HUES6 (cell line): ENCODE results near the gene PDZRN3.

Experiments used
- H3K27ac ChIP-seq: 2 replicates; pipeline ENCODE4 v1.7.0; 2013; ENCODE audit warnings: low read depth, mild to moderate bottlenecking, low read length, inconsistent platforms
- H3K27me3 ChIP-seq: 2 replicates; pipeline ENCODE4 v1.6.1; 2013; ENCODE audit warnings: low read length; ENCODE audit not compliant: control insufficient read depth, insufficient read depth
- H3K36me3 ChIP-seq: 2 replicates; pipeline ENCODE4 v1.6.1; 2013; ENCODE audit warnings: low read length; ENCODE audit not compliant: control insufficient read depth, insufficient read depth
- H3K4me1 ChIP-seq: 2 replicates; pipeline ENCODE4 v1.6.1; 2013; ENCODE audit warnings: low read length; ENCODE audit not compliant: control insufficient read depth, insufficient read depth
- H3K4me3 ChIP-seq: 2 replicates; pipeline ENCODE4 v1.5.1; 2013; ENCODE audit warnings: low read depth, low read length
- H3K9ac ChIP-seq: one replicate; pipeline ENCODE4 v1.6.1; 2013; ENCODE audit warnings: mild to moderate bottlenecking, low read length
- H3K9me3 ChIP-seq: 2 replicates; pipeline ENCODE4 v1.6.1; 2013; ENCODE audit warnings: low read depth, low read length; ENCODE audit not compliant: control insufficient read depth, insufficient read depth

The PDZRN3 gene

DNA sequence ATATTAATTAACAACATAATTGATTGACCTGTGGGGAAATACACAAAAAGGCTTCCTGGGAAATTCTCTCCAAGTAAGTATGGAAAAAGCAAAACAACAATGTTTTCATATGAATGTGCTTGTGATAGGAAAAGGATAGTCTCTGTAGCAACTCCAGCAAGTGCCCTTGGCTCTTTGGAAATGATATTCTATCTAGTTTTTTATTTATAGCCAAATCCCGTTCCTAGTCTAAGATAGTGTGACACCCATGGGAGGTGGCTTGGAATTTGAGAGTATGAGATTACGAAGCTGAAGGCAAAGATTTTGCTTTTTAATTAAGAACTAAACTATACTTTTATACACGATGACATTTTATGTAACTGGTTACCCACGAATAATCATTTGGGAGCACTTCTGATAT is 119.9 kb downstream of the PDZRN3 start:
- Histone ChIP-seq H3K36me3 (no peaks in the 10 kb centered on the region), H3K4me1 (peaks cover 14% of the 10 kb centered on the region; the same call in 1 of the 2 replicates), H3K27me3 (no peaks in the 10 kb centered on the region), H3K4me3 (no peak overlapping the region), H3K9ac (no peak overlapping the region), H3K9me3 (no peaks in the 10 kb centered on the region), H3K27ac (no peak overlapping the region)

DNA sequence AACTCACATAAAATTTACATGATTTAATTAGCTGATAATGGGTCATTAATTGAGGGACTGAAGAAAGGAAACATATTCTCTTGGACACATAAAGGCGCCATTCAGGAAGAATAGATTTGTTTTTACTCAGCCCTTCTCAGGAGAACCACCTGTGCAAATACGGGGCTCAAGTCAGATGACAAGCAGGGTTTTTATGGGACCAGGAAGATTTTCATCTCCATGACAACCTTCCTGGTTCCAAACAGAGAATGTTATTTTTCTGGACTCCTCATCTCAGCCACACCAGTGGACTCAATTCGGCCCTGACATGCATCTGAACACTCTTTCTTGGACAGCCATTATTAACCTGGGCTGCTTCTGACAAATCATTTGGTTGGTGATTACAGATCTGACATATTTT is 120.5 kb downstream of the PDZRN3 start:
- H3K4me3 ChIP-seq = no peak overlapping the region
- no peaks in the 10 kb centered on the region for H3K27me3 ChIP-seq
- peaks cover 8% of the 10 kb centered on the region; the same call in 1 of the 2 replicates for H3K4me1 ChIP-seq
- no peaks in the 10 kb centered on the region for H3K9me3 ChIP-seq
- H3K27ac ChIP-seq = no peak overlapping the region
- no peak overlapping the region for H3K9ac ChIP-seq
- no peaks in the 10 kb centered on the region for H3K36me3 ChIP-seq

DNA sequence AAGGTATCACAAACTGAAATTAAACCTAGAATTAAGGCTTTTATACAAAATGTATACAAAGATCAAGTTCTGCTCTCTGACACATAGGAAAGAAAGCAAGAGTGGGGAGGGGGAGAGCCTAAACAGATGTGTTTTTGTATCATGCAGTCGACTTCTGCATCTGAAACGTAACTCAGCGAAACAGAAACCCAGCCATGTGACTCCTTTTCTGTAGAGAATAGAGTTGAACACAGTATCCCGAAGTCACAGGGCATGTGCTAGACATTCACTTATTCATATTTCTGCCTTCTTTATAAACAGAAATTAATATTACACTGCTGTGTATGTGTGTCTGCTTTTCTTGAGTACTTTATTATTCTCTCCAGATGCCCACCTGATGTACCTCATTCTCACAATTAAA is 121.0 kb downstream of the PDZRN3 start:
- H3K27me3 ChIP-seq = no peaks in the 10 kb centered on the region
- H3K27ac ChIP-seq = no peak overlapping the region
- no peak overlapping the region for H3K9ac ChIP-seq
- H3K4me3 ChIP-seq = no peak overlapping the region
- H3K4me1 ChIP-seq = peaks cover 3% of the 10 kb centered on the region; the same call in 1 of the 2 replicates
- no peaks in the 10 kb centered on the region for H3K36me3 ChIP-seq
- H3K9me3 ChIP-seq = no peaks in the 10 kb centered on the region

DNA sequence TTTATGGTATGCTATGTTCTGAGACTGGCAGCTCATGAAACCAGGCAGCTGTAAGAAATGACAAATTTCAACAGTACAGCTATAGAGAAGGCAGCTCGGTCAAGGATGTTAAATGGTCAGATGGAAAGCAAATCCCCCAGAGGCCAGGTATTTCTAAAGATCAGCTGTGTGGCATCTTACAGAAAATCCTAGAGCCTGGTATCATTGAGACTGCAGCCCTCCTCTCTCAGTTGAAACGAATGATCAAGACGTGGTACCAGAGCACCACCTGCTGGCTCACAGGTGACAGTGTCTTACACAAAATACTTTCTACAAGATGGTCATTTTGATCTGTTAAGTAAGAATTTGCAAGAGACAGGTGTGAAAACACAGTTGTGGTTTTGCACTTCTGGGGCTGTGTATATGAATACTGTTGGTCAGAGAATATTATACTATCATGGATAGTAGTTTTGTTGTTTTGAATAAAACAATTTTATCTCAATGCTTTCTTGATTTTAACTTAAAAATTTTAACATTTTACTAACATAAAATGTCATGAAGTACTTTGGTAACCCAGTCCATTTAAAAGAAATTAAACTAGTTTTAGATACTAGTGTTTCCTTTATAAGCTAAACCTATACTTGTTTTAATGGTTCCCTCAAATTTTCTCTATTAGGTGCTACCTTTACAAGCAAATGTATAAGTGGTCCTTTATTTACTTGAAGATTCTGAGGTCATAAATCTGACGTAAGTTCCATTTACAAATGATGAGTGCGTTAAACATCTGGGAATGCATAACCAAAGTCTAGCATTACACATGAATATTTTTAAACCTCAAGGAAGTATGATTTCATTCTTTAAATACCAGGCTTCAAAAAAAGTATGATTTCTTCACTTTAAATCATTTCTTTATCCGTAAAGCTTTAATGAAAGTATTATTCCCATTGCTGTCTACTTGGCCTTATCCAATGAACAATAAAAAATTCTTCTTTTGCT is 121.8 kb downstream of the PDZRN3 start:
- Histone ChIP-seq H3K27ac (no peak overlapping the region), H3K27me3 (no peaks in the 10 kb centered on the region), H3K4me3 (no peak overlapping the region)

DNA sequence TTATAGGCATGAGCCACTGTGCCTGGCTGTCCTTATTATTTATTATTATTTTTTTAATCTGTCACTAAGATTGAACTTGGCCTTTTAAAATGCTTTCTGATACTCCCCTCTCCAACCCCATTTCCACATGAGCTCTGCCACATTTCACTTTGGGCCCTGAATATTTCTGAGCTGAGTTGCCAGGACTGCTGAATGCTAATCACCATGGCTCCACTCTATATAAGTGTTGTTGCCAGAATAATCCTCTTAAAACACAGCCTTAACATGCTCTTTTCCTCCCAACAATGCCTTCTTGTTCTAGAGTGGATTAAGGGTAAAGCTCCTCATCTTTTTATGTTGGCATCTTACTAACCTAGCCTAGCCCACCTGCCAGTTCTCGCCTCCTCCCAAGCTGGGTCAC is 124.4 kb downstream of the PDZRN3 start:
- no peaks in the 10 kb centered on the region for H3K9me3 ChIP-seq
- H3K27me3 ChIP-seq = no peaks in the 10 kb centered on the region
- H3K36me3 ChIP-seq = no peaks in the 10 kb centered on the region
- H3K9ac ChIP-seq = no peak overlapping the region
- H3K4me3 ChIP-seq = no peak overlapping the region
- no peak overlapping the region for H3K27ac ChIP-seq
- peaks cover 13% of the 10 kb centered on the region; the same call in 1 of the 2 replicates for H3K4me1 ChIP-seq

More for the DNA sequence above, 121.8 kb downstream of the PDZRN3 start:
- no peaks in the 10 kb centered on the region for H3K4me1 ChIP-seq
- no peaks in the 10 kb centered on the region for H3K36me3 ChIP-seq
- H3K9me3 ChIP-seq = no peaks in the 10 kb centered on the region
- H3K9ac ChIP-seq = no peak overlapping the region

DNA sequence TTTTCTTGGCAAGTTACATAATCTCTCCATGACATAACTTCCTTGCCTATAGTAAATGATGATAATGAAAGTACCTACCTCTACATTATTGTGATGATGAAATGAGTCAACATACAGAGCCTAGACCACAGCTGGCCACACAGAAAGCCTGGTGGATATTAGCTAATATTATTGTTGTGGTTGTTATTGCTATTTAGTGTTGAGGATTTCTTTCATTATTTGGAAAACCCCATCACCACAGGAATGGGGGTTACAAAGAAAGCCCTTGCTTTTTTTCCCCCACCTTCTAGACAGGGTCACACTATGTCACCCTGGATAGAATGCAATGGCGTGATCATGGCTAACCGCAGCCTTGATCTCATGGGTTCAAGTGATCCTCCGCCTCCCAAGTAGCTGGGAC is 125.0 kb downstream of the PDZRN3 start:
- Histone ChIP-seq H3K9ac (no peak overlapping the region), H3K4me3 (no peak overlapping the region), H3K9me3 (no peaks in the 10 kb centered on the region), H3K27ac (no peak overlapping the region), H3K27me3 (no peaks in the 10 kb centered on the region), H3K36me3 (no peaks in the 10 kb centered on the region), H3K4me1 (peaks cover 13% of the 10 kb centered on the region; the same call in 1 of the 2 replicates)

DNA sequence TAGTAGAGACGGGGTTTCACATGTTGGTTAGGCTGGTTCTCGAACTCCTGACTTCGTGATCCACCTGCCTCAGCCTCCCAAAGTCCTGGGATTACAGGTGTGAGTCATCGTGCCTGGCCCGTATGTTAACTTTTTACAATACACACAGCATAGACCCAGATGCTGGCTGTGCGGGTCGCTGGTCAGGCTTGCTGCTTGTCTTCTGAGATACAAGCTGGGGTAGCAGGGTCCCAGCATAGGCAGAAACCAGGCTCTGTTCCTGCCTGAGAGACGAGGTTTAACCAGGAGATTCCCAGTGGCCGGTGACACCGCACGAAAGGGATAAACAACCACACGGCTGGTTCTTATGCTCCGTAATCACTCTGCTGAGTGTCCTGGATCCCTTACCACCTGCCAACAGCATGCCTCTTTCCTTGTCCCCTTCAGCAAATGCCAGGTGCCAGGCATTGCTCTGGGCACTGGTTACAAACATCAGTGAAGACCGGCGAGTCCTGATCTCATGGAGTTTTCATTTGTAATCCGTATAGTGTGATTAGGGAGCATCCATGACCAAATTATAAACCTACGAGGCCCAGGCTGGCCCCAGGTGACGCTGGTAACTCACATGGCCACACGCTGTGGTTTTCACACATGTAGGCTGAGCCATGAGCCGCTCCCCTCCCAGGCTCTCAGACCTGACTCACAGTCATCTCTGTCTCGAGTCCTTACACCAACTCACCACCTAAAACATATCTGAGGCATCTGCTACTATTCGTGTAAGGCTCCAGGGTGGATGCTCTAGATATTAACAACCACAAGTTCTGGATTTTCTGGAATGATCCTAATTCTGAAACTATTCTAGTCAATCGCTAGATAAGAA is 125.7 kb downstream of the PDZRN3 start:
- Histone ChIP-seq H3K4me1 (peaks cover 15% of the 10 kb centered on the region), H3K36me3 (no peaks in the 10 kb centered on the region), H3K9ac (no peak overlapping the region), H3K27ac (no peak overlapping the region), H3K9me3 (no peaks in the 10 kb centered on the region), H3K27me3 (no peaks in the 10 kb centered on the region), H3K4me3 (no peak overlapping the region)

DNA sequence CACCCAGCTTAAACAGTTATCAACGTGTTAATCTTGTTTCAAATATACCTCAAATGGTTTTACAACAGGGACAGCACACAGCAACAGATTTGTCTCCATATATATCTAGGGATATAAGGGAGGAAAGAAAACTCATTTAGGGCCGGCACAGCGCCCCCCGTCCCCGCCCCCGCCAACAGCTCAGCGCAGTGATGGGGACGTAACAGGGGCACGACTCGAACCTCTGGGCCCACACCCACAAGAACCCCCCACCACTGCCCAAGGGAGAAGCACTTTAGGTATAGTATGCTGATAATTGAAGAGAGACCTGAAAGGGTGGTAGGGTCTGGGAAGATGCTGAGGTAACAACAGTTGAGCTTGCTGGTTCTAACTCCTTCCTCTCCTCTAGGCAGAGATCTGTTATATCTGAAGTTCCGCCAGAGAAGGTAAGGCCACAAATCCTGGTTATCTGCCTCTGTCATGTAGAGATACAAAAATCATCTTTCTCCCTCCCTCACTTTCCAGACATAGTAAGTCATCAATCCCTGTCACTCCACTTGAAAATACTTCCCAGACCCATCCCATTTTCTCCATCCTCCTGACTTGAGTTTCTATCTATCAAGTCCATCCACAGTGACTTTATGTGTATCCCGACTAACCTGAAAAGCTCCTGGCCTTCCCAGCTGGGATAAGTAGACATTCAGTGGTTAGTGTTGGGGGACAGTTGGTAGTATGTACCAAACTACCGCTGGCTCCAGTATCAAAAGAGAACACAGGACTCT is 126.9 kb downstream of the PDZRN3 start:
- Histone ChIP-seq H3K27me3 (no peaks in the 10 kb centered on the region), H3K9ac (no peak overlapping the region), H3K36me3 (no peaks in the 10 kb centered on the region), H3K9me3 (no peaks in the 10 kb centered on the region), H3K4me3 (no peak overlapping the region), H3K4me1 (peaks cover 23% of the 10 kb centered on the region), H3K27ac (no peak overlapping the region)

DNA sequence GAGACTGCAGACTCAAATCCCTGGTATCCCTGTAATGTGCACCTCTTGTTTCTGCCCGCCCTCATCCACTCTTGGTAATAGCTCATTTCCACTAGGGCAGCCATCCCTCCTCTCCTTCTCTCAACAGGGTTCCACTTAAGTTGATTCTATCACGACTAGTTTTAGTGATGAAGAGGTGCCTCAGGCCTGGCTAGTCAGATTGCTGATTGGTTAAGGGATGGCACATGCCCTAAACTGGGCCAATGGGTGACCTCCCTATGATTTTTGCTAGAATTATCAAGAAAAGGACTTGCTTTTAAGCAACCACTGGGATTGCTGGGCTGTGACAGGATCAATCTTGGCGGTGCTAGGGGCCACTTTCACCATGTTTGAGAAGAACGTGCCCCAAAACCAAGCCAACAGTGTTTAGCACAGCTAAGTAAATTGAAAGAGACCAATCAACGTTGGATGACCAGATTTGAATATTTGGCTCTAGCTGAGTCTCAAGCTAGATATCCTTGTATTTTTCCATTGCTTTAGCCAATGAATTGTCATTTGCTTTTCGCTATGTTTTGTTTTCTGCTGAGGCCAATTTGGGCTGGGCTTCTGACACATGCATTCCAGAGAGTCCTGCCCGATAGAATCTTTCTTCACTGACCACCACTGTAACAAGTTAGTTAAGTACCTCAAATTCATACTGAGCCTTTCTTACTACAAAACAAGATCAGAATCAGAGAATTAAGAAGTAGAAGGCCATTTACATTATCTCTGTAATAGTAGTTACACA is 131.0 kb downstream of the PDZRN3 start:
- Histone ChIP-seq H3K9me3 (no peaks in the 10 kb centered on the region), H3K4me1 (peaks cover 37% of the 10 kb centered on the region), H3K4me3 (no peak overlapping the region), H3K27me3 (no peaks in the 10 kb centered on the region), H3K36me3 (no peaks in the 10 kb centered on the region), H3K9ac (no peak overlapping the region), H3K27ac (no peak overlapping the region)

DNA sequence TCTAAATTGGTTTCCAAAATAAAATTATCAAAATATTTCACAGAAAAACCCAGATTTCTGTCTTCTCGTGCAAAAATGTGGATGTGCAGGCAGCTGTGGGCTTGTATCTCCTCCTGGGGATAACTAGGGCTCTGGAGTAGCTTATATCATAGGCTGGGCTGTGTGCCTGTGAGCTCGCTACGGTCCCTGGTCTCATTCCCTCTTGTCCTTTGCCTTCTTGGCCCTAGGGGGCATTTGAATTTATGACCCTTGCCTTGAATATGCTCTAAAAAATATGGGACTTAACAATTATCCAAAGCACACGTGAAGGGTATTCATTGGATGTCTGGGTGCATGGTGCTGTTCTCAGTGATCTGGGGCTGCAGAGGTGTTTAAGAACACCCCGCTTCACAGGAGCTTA is 132.6 kb downstream of the PDZRN3 start:
- no peaks in the 10 kb centered on the region for H3K36me3 ChIP-seq
- no peak overlapping the region for H3K4me3 ChIP-seq
- no peak overlapping the region for H3K27ac ChIP-seq
- no peaks in the 10 kb centered on the region for H3K9me3 ChIP-seq
- no peak overlapping the region for H3K9ac ChIP-seq
- H3K27me3 ChIP-seq = no peaks in the 10 kb centered on the region
- H3K4me1 ChIP-seq = peaks cover 37% of the 10 kb centered on the region
